H9 (cell line): ENCODE data around the gene ARHGDIA. TPM values are rescaled to one million over a fixed set of nuclear protein-coding genes. Genes with fewer than 3 reads are reported as not detected.

ENCODE experiments used
- DNase-seq: peaks from one replicate; pipeline ENCODE4 v3.0.0-alpha.2; 2017
- H2AFZ ChIP-seq: one replicate; pipeline ENCODE4 v1.6.1; 2013; ENCODE audit warnings: mild to moderate bottlenecking, low read length, control low read depth, moderate library complexity
- H2AK5ac ChIP-seq: 2 replicates; pipeline ENCODE4 v1.6.1; 2013; ENCODE audit warnings: low read length, control low read depth, mixed read lengths; ENCODE audit not compliant: insufficient read length
- H2BK120ac ChIP-seq: one replicate; pipeline ENCODE4 v1.6.1; 2013; ENCODE audit warnings: low read depth, mild to moderate bottlenecking, low read length, control low read depth, inconsistent platforms; ENCODE audit not compliant: poor library complexity, severe bottlenecking
- H2BK12ac ChIP-seq: 2 replicates; pipeline ENCODE4 v1.6.1; 2013; ENCODE audit warnings: low read length, control low read depth, mixed read lengths, low read depth; ENCODE audit not compliant: insufficient read length
- H2BK15ac ChIP-seq: 2 replicates; pipeline ENCODE4 v1.6.1; 2013; ENCODE audit warnings: low read depth, low read length, control low read depth
- H2BK20ac ChIP-seq: one replicate; pipeline ENCODE4 v1.6.1; 2013; ENCODE audit warnings: low read depth, mild to moderate bottlenecking, low read length, control low read depth, inconsistent platforms; ENCODE audit not compliant: poor library complexity, severe bottlenecking
- H2BK5ac ChIP-seq: 2 replicates; pipeline ENCODE4 v1.6.1; 2013; ENCODE audit warnings: low read length, control low read depth, mixed read lengths; ENCODE audit not compliant: insufficient read length
- H3K14ac ChIP-seq: 2 replicates; pipeline ENCODE4 v1.6.1; 2013; ENCODE audit warnings: low read length, control low read depth; ENCODE audit not compliant: insufficient read depth
- H3K18ac ChIP-seq: 2 replicates; pipeline ENCODE4 v1.6.1; 2013; ENCODE audit warnings: low read depth, mild to moderate bottlenecking, mixed read lengths, low read length, control low read depth; ENCODE audit not compliant: insufficient read length
- H3K23ac ChIP-seq: 2 replicates; pipeline ENCODE4 v1.6.1; 2013; ENCODE audit warnings: low read length, control low read depth, mixed read lengths, low read depth; ENCODE audit not compliant: insufficient read length
- H3K23me2 ChIP-seq: 2 replicates; pipeline ENCODE4 v1.6.1; 2013; ENCODE audit warnings: low read depth, mild to moderate bottlenecking, mixed read lengths, low read length, control low read depth; ENCODE audit not compliant: insufficient read length, poor library complexity, severe bottlenecking
- H3K27ac ChIP-seq: 2 replicates; pipeline ENCODE4 v1.5.1; 2013; ENCODE audit warnings: low read length, control low read depth, mixed read lengths, low read depth; ENCODE audit not compliant: insufficient read length
- H3K27me3 ChIP-seq: 2 replicates; pipeline ENCODE4 v1.6.1; 2013; ENCODE audit warnings: low read length, control low read depth, inconsistent platforms; ENCODE audit not compliant: insufficient read depth
- H3K4ac ChIP-seq: 2 replicates; pipeline ENCODE4 v1.6.1; 2013; ENCODE audit warnings: low read depth, mild to moderate bottlenecking, control low read depth, inconsistent platforms, low read length, moderate library complexity
- H3K4me1 ChIP-seq: 2 replicates; pipeline ENCODE4 v1.6.1; 2013; ENCODE audit warnings: low read length, control low read depth, inconsistent platforms; ENCODE audit not compliant: insufficient read depth
- H3K4me2 ChIP-seq: 2 replicates; pipeline ENCODE4 v1.6.1; 2013; ENCODE audit warnings: low read length, control low read depth, mixed read lengths; ENCODE audit not compliant: insufficient read length, insufficient read depth
- H3K56ac ChIP-seq: 2 replicates; pipeline ENCODE4 v1.6.1; 2013; ENCODE audit warnings: low read depth, mild to moderate bottlenecking, mixed read lengths, low read length, control low read depth; ENCODE audit not compliant: insufficient read length
- H3K79me1 ChIP-seq: 2 replicates; pipeline ENCODE4 v1.6.1; 2013; ENCODE audit warnings: low read depth, mild to moderate bottlenecking, moderate library complexity, low read length, control low read depth, inconsistent platforms; ENCODE audit not compliant: insufficient read depth, poor library complexity, severe bottlenecking
- H3K79me2 ChIP-seq: 2 replicates; pipeline ENCODE4 v1.6.1; 2013; ENCODE audit warnings: low read length, control low read depth, inconsistent platforms; ENCODE audit not compliant: insufficient read depth
- H3K9ac ChIP-seq: 2 replicates; pipeline ENCODE4 v1.6.1; 2013; ENCODE audit warnings: low read length, control low read depth, mixed read lengths; ENCODE audit not compliant: insufficient read length; ENCODE audit errors: extremely low read depth
- H3K9me3 ChIP-seq: one replicate; pipeline ENCODE4 v1.6.1; 2013; ENCODE audit warnings: low read depth, low read length, inconsistent platforms; ENCODE audit not compliant: control insufficient read depth
- H3T11ph ChIP-seq: one replicate; pipeline ENCODE4 v1.6.1; 2013; ENCODE audit warnings: mild to moderate bottlenecking, low read length, control low read depth, inconsistent platforms
- H4K20me1 ChIP-seq: one replicate; pipeline ENCODE4 v1.6.1; 2013; ENCODE audit not compliant: control insufficient read depth, insufficient read length, insufficient read depth
- H4K5ac ChIP-seq: 2 replicates; pipeline ENCODE4 v1.6.1; 2013; ENCODE audit warnings: low read depth, mild to moderate bottlenecking, mixed read lengths, low read length, control low read depth; ENCODE audit not compliant: insufficient read length
- H4K8ac ChIP-seq: replicated peaks from 2 replicates; pipeline ENCODE4 v1.6.1; 2013; ENCODE audit warnings: low read length, control low read depth, mixed read lengths, low read depth; ENCODE audit not compliant: insufficient read length
- H4K91ac ChIP-seq: 2 replicates; pipeline ENCODE4 v1.6.1; 2013; ENCODE audit warnings: low read depth, mild to moderate bottlenecking, moderate library complexity, mixed read lengths, low read length, control low read depth; ENCODE audit not compliant: insufficient read length
- H3K27ac Mint-ChIP-seq, 3 experiments: 2 replicates in 2 of 3; 3 replicates in 1 of 3; pipeline ENCODE4 v1.8.0; 2020 to 2021; ENCODE audit warnings: mixed read lengths in 3 of 3, mild to moderate bottlenecking in 1 of 3, moderate library complexity in 1 of 3
- H3K27me3 Mint-ChIP-seq: 2 replicates; pipeline ENCODE4 v1.8.0; 2021; ENCODE audit warnings: low read depth, mild to moderate bottlenecking, moderate library complexity, mixed read lengths
- H3K36me3 Mint-ChIP-seq, 3 experiments: 2 replicates in 2 of 3; 3 replicates in 1 of 3; pipeline ENCODE4 v1.8.0; 2020 to 2021; ENCODE audit warnings: low read depth in 3 of 3, mixed read lengths in 3 of 3; ENCODE audit not compliant: insufficient read depth in 1 of 3
- H3K4me1 Mint-ChIP-seq, 2 experiments: 2 replicates each; pipeline ENCODE4 v1.8.0; 2020; ENCODE audit warnings: mixed read lengths in 2 of 2
- H3K4me3 Mint-ChIP-seq, 2 experiments: 2 replicates in 1 of 2; 3 replicates in 1 of 2; pipeline ENCODE4 v1.8.0; 2020 to 2021; ENCODE audit warnings: mild to moderate bottlenecking in 2 of 2, mixed read lengths in 2 of 2, moderate library complexity in 1 of 2
- H3K9me3 Mint-ChIP-seq, 2 experiments: 2 replicates in 1 of 2; 3 replicates in 1 of 2; pipeline ENCODE4 v1.8.0; 2020; ENCODE audit warnings: mild to moderate bottlenecking in 2 of 2, mixed read lengths in 2 of 2, moderate library complexity in 1 of 2
- CTCF ChIP-seq: fragments of 200-600 bp; sonication (generic); conservative IDR thresholded peaks from 3 replicates; pipeline ENCODE4 v1.8.0; 2021; ENCODE audit warnings: antibody characterized with exemption, mild to moderate bottlenecking
- WGBS: extraction: QIAGEN DNeasy Blood & Tissue Kit; methylation state at CpG from one replicate; pipeline ENCODE4 v1.1.7; 2013; ENCODE audit warnings: missing lambda C conversion rate, low lambda C conversion rate, mixed read lengths; ENCODE audit not compliant: insufficient read length; ENCODE audit errors: extremely low coverage; 5-methylcytosine and 5-hydroxymethylcytosine counted together
- total RNA-seq: library from RNA; stranded (reverse); gene quantifications from 2 replicates; pipeline ENCODE4 v1.2.1, GENCODE V29; 2021

Gene ARHGDIA
- total RNA-seq, 1 experiment from 2014 or later, result 247 TPM

- H3K4me3 Mint-ChIP-seq, result no peak overlapping the region
- Histone ChIP-seq H4K5ac (no peak overlapping the region), H2AK5ac (no peak overlapping the region)
Measured at GRCh38 chr17:81909231-81909630, 38.1 kb upstream of the ARHGDIA start.

More at GRCh38 chr17:81909231-81909630, 38.1 kb upstream of the ARHGDIA start:
- Histone ChIP-seq H3K79me1 (no peaks in the 10 kb centered on the region), H2BK15ac (no peak overlapping the region), H2BK12ac (no peak overlapping the region), H2BK20ac (no peak overlapping the region), H3K18ac (no peak overlapping the region), H3K4me1 (no peaks in the 10 kb centered on the region), H2AFZ (no peak overlapping the region), H3K4me2 (no peak overlapping the region), H3K27me3 (no peaks in the 10 kb centered on the region), H3K23me2 (peaks cover 6% of the 10 kb centered on the region), H3K14ac (no peak overlapping the region), H3K9ac (no peak overlapping the region), H3K4ac (no peak overlapping the region), H3K79me2 (no peaks in the 10 kb centered on the region), H3K9me3 (no peaks in the 10 kb centered on the region), H4K20me1 (no peaks in the 10 kb centered on the region), H3K23ac (no peak overlapping the region), H4K91ac (no peak overlapping the region), H2BK5ac (no peak overlapping the region), H3T11ph (no peak overlapping the region), H3K27ac (no peak overlapping the region), H2BK120ac (no peak overlapping the region), H4K8ac (no peak overlapping the region), H3K56ac (no peak overlapping the region)
- H3K36me3 Mint-ChIP-seq, result peaks cover 9 to 27% (median 18%) of the 10 kb centered on the region in 3 experiments; a peak in 6 of 7 replicates
- no peak for DNase-seq
- no peak for TF ChIP-seq CTCF
- no peaks in the 10 kb centered on the region for H3K27me3 Mint-ChIP-seq
- H3K9me3 Mint-ChIP-seq, result no peaks in the 10 kb centered on the region
- H3K27ac Mint-ChIP-seq, result no peak overlapping the region
- no CpG with 5 or more reads among the region's 12 CpGs for WGBS
- peaks cover 0 to 2% of the 10 kb centered on the region in 2 experiments; a peak in 2 of 4 replicates for H3K4me1 Mint-ChIP-seq
